HL-60 (cell line): ENCODE data around the gene PKP4.

Experiments
- DNase-seq, 2 experiments: peaks; one replicate each; pipeline ENCODE4 v3.0.0-alpha.2; 2010 to 2020; ENCODE audit warnings: low read depth in 1 of 2, low spot score in 1 of 2
- H3K27ac ChIP-seq: fragments of 250-450 bp; sonication (Bioruptor Pico); replicated peaks from 2 replicates; pipeline ENCODE4 v1.5.1; 2020; ENCODE audit warnings: mild to moderate bottlenecking, moderate library complexity
- H3K27me3 ChIP-seq: fragments of 250-450 bp; sonication (Bioruptor Pico); 2 replicates; pipeline ENCODE4 v1.5.1; 2021; ENCODE audit warnings: mild to moderate bottlenecking, moderate library complexity; ENCODE audit not compliant: insufficient read depth, poor library complexity, severe bottlenecking
- H3K4me3 ChIP-seq: replicated peaks from 2 replicates; pipeline ENCODE4 v1.5.1; 2011; ENCODE audit warnings: mild to moderate bottlenecking, control low read depth, low read length; ENCODE audit not compliant: insufficient read depth
- GABPA ChIP-seq: IDR thresholded peaks from 2 replicates; pipeline ENCODE4 v1.6.1; 2012; ENCODE audit warnings: low read depth
- POLR2AphosphoS5 ChIP-seq: IDR thresholded peaks from 2 replicates; pipeline ENCODE4 v1.6.1; 2012; ENCODE audit warnings: low read depth
- SPI1 ChIP-seq: IDR thresholded peaks from 2 replicates; pipeline ENCODE4 v1.6.1; 2012; ENCODE audit warnings: low read depth, mild to moderate bottlenecking, borderline replicate concordance
- TF ChIP-seq, protein P1 (sequence below): IDR thresholded peaks from 2 replicates; pipeline ENCODE4 v1.6.1; 2012; ENCODE audit warnings: low read depth; ENCODE audit not compliant: insufficient replicate concordance
- TF ChIP-seq, protein P2 (sequence below): IDR thresholded peaks from one replicate; pipeline ENCODE4 v1.5.1; 2011; ENCODE audit warnings: low read length, control low read depth, inconsistent platforms; ENCODE audit not compliant: insufficient read depth

PKP4 gene

DNA sequence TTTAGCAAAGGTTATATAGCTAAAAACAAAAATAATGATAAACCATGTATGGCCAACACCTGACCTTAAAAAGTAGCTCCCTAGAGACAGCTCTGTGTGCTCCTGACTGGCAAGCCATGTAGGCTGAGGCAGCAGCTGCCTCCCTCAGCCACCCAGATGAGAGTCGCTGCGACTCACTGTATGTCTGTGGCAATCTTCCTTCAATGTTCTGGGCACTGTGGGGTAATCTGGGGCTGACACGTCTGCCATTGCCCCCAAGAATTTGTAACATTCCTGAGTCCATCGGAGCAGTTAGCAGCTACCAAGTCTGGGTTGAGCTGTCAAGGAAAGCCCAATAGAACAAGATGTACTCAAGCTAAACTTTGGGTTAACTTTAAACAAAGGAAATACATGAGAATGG lies 232.0 kb downstream of the PKP4 start:
- no peak for TF ChIP-seq SPI1
- TF ChIP-seq, protein P1, sequence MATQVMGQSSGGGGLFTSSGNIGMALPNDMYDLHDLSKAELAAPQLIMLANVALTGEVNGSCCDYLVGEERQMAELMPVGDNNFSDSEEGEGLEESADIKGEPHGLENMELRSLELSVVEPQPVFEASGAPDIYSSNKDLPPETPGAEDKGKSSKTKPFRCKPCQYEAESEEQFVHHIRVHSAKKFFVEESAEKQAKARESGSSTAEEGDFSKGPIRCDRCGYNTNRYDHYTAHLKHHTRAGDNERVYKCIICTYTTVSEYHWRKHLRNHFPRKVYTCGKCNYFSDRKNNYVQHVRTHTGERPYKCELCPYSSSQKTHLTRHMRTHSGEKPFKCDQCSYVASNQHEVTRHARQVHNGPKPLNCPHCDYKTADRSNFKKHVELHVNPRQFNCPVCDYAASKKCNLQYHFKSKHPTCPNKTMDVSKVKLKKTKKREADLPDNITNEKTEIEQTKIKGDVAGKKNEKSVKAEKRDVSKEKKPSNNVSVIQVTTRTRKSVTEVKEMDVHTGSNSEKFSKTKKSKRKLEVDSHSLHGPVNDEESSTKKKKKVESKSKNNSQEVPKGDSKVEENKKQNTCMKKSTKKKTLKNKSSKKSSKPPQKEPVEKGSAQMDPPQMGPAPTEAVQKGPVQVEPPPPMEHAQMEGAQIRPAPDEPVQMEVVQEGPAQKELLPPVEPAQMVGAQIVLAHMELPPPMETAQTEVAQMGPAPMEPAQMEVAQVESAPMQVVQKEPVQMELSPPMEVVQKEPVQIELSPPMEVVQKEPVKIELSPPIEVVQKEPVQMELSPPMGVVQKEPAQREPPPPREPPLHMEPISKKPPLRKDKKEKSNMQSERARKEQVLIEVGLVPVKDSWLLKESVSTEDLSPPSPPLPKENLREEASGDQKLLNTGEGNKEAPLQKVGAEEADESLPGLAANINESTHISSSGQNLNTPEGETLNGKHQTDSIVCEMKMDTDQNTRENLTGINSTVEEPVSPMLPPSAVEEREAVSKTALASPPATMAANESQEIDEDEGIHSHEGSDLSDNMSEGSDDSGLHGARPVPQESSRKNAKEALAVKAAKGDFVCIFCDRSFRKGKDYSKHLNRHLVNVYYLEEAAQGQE: no peak
- no peak for TF ChIP-seq POLR2AphosphoS5
- TF ChIP-seq, protein P2, sequence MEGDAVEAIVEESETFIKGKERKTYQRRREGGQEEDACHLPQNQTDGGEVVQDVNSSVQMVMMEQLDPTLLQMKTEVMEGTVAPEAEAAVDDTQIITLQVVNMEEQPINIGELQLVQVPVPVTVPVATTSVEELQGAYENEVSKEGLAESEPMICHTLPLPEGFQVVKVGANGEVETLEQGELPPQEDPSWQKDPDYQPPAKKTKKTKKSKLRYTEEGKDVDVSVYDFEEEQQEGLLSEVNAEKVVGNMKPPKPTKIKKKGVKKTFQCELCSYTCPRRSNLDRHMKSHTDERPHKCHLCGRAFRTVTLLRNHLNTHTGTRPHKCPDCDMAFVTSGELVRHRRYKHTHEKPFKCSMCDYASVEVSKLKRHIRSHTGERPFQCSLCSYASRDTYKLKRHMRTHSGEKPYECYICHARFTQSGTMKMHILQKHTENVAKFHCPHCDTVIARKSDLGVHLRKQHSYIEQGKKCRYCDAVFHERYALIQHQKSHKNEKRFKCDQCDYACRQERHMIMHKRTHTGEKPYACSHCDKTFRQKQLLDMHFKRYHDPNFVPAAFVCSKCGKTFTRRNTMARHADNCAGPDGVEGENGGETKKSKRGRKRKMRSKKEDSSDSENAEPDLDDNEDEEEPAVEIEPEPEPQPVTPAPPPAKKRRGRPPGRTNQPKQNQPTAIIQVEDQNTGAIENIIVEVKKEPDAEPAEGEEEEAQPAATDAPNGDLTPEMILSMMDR: no peak
- no peak for TF ChIP-seq GABPA
- H3K4me3 ChIP-seq: no peak overlapping the region
- DNase-seq: no peak
- H3K27me3 ChIP-seq: no peaks in the 10 kb centered on the region
- no peak overlapping the region for H3K27ac ChIP-seq

DNA sequence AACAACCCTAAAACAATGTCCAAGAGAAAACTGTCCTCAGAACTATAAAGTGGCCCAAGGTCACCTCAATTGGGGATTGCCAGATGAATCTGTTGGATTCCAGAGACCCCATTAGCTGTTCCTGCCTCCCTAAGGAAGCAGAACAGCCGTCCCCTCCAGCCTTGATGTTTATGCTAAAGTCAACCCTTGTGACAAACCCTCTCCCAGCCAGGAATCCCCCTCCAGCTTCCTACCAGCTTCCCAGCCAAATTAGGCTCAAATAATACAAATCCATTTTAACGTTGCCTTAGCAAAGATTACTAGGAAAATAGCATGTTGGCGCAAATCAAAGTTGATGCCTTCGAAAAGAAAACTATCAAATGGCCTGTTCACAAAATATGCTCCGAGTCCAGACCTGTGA lies 232.6 kb downstream of the PKP4 start:
- no peak overlapping the region for H3K4me3 ChIP-seq
- TF ChIP-seq, protein P2: no peak
- TF ChIP-seq SPI1 (no peak), GABPA (no peak), POLR2AphosphoS5 (no peak)
- TF ChIP-seq, protein P1: no peak
- H3K27me3 ChIP-seq: no peaks in the 10 kb centered on the region
- no peak overlapping the region for H3K27ac ChIP-seq
- DNase-seq: no peak

DNA sequence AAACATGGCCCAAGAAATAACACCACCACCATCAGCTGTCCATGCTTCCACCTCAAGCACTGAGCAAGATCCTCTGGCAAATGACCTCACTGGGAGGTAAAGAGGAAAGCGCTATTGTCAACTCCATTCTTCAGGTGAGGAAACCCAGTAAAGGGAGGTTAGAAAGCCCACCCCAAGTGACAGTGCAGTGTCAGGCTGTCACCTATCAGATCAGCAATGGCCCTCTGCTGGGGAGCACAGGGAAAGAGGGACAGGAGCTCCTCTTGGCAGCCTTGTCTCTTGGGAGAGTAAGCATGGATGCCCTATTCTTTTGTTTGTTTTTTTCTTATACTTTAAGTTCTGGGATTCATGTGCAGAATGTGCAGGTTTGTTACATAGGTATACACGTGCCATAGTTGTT lies 234.1 kb downstream of the PKP4 start:
- no peak overlapping the region for H3K4me3 ChIP-seq
- DNase-seq: no peak
- no peak overlapping the region for H3K27ac ChIP-seq
- H3K27me3 ChIP-seq: no peaks in the 10 kb centered on the region
- TF ChIP-seq, protein P2: no peak
- TF ChIP-seq POLR2AphosphoS5 (no peak), GABPA (no peak)
- TF ChIP-seq, protein P1: no peak
